Stimulated activated CD8-positive, alpha-beta memory T cell treated with anti-CD3 and anti-CD28 coated beads, Interleukin-7, amount 100 ng/mL, for 48 hours (primary cell): Measurements from ENCODE around the gene CHP1.
"Not testable (repeated sequence)": the region's sequence is repeated elsewhere in the genome, so short reads cannot be mapped to it uniquely, and the experiment has no call there.

Experiments used
- DNase-seq, 2 donors: peaks; one replicate each; pipeline ENCODE4 v3.0.0-alpha.2; 2020; ENCODE audit warnings: low read depth in 1 of 2; ENCODE audit errors: extremely low read depth in 1 of 2

Gene CHP1

DNA sequence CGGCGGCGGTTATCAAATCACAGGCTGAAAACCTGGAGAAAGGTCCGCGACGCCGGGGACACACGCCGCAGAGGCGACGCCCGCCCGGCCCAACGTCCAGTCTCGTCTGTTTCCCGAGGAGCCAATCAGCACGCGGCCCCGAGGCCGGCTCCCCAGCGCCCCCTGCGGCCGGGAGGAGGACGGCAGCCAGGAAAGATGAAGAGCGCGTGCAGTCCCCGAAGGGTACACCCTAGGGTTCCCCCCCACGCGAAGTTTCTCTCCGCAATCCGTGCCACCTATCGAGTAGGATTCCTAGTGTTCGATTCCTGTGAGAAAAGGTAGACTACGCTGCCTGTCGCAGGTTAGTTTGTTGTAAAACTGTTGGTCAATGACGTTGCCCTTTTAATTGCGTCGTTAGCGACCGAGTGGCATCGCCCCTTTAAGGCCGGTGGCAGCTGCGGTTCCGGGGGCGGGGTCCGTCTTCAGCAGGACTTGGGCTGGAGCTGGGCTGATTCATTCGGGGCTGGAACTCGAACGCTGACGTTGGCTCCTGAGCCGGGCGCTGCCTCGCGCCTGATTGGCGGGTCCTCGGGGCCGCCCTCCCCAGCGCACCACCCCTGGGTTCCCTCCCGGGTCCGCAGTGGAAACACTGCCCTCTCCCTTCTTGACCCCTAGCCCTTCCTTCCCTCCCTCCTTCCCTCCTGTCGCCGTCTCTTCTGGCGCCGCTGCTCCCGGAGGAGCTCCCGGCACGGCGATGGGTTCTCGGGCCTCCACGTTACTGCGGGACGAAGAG lies at the start of gene CHP1, which contains the start of gene EXD1:
CHP1 (plus strand) TSS at position 619 of the 772 bp plus-strand sequence; CDS start at position 734, 115 bp downstream.
EXD1 (minus strand) TSS at position 108 of the 772 bp plus-strand sequence. CDS start 4,182 bp downstream, outside the sequence.
- DNase-seq = peak; percentile 89 to 98

DNA sequence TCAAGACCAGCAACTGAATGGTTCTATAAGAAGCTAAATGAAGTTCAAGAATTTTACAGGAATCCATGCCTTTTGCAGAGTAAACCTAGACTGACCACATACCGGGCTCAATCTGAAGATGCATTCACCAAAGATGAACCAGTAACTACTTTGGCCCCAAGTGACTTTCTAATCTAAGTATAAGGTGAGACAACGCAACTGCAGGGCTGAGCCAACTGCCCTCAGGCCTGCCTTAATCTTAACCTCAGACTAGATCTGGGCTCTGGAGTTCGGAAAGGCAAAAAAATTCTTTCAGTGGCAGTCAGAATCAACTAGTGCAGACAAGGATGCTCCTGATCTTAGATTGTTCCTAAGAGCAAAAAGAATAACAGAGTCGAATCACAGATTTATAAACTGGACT lies 48.8 kb upstream of the CHP1 start:
- DNase-seq = no peak

DNA sequence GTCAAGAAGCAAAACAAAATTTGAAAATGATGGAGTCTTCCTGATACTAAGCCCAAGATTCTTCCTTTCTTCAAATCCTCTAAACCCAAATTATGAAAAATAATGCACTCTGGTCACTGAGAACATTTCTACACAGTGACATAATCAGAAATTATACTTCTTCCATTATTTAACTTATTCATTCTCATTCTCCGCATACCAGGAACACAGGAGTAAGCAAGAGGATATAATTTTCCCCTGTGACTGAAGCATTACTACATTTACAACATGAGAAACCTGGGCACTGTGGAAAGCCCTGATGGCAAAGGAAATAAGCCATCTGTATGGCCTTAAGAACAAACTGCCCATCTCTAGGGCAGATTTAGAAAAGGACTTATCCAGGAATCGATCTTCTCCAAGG lies 47.5 kb upstream of the CHP1 start:
- no peak for DNase-seq

DNA sequence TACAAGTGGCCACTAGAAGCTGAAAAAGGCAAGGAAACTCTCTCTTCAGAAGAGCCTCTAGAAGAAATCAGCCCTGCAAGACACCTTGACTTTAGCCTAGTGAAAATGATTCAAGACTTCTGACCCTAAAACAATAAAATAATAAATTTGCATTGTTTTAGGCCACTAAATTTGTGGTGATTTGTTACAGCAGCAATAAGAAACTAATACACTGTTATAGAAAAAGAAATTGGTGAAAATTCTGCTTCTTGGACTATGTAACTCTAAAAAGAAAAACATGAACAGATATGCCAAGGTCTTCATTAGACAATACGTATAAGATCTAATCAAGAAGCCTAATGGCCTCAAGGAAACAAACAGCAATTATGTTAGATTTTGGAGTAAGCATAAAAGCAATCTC lies 36.6 kb upstream of the CHP1 start:
- DNase-seq = no peak

DNA sequence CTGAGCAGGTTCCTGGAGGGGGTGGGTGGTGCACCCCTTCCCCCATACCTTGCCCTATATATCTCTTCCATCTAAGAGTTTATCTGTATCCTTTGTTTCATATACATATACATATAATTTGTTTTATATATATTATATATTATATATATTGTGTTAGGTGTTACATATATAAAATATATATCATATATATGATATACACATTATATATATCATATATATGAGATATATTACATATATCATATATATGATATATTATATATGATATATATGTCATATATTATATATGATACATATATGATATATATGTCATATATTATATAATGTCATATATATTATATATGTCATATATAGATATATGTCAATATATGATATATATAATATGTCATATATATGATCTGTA lies 31.6 kb upstream of the CHP1 start:
- no peak for DNase-seq

- no peak for DNase-seq
Measured at GRCh38 chr15:41203395-41203794, 27.7 kb upstream of the CHP1 start.

DNA sequence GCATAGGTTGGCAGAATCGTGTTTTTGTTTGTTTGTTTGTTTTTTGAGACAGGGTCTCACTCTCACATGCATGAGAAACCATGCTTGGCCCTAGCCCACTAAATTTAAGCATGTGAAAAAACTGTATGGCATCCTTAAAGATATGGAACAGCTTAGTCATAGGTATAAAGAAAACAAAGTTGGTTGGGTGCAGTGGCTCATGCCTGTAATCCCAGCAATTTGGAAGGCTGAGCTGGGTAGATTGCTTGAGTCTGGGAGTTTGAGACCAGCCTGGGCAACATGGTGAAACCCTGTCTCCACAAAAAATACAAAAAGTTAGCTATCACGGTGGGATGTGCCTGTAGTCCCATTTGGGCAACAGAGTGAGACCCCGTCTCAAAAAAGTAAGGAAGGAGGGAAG lies 25.8 kb upstream of the CHP1 start:
- no peak for DNase-seq

GRCh38 chr15:41207687-41208448 lies 23.2 kb upstream of the CHP1 start:
- DNase-seq = no peak

DNA sequence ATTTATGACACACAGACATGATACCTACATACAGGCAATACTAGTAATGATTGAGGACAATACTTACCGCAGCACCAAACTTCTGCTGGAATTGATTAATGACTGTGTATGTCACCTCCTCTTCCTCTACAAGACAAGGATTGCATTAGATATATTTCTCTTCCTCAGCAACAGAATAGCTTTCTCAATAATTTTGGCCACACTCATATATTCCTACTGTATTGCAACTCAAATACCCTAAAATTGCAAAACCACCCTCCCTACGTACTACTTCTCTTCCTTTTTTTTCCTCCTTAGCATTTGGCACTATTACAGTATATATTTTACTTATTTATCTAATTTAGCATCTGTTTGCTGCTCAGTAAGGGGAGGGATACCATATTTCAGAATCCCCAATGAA lies 15.4 kb upstream of the CHP1 start:
- no peak for DNase-seq

GRCh38 chr15:41218851-41219250 lies 12.2 kb upstream of the CHP1 start:
- no peak for DNase-seq

DNA sequence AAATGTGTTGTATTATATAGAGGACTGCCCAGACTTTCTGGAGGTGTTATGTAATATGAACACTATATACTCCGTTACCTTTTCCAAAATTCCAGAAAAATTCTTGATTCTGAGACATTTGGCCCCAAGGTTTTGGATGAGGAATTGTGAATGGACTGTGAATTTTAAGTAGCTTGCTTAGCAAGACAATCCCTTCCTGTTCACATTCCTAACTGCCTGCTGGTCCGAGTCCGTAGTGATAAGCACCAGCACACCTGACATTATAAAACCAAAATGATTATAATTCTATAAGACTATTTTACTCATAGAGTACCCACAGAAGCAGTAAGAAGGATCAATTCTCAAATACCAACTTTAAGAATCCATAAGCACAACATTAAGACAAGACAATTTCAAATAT lies 11.7 kb upstream of the CHP1 start:
- no peak for DNase-seq

DNA sequence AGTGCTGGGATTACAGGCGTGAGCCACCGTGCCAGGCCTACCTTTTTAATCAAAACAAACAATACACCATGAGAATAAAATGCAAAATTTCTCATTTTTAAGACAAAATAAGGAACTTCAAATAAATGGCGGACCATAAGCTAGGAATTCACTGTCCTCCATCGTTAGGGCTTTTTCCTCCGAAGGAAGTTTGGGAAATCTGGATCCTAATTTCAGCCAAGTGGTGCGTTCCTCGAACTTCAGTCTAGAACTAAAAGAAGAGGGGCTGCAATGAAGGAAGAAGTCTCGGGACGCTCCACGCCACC lies 771 bp upstream of the CHP1 start:
- no peak for DNase-seq

GRCh38 chr15:41231422-41232226 lies 556 bp downstream of the CHP1 start:
- no peak for DNase-seq

DNA sequence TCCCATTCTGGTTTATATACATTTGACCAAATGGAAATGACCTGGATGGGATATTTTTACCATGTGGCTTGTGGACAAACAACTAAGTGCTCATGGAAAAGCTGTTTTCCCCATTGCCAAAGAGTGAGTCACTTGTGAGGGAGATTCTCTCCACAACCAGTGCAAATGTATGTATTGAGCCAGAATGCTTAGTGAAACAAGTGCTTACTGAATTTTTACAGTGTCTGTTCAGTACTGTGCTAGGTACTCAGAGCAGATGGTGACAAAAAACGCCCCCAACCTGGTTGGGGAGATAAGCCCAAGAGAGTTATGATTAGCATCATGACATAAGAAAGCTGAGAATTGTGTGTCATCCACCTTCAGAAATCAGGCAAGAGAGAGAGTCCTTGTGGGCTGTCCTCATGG lies 2.3 kb downstream of the CHP1 start:
- DNase-seq = no peak

GRCh38 chr15:41235228-41235627 lies 4.2 kb downstream of the CHP1 start:
- not testable (repeated sequence) for DNase-seq

- no peak for DNase-seq
Measured at GRCh38 chr15:41235929-41236328, 4.9 kb downstream of the CHP1 start.

- DNase-seq = no peak
Measured at GRCh38 chr15:41238100-41238499, 7.0 kb downstream of the CHP1 start.

- no peak for DNase-seq
Measured at GRCh38 chr15:41241221-41241964, 10.3 kb downstream of the CHP1 start.

DNA sequence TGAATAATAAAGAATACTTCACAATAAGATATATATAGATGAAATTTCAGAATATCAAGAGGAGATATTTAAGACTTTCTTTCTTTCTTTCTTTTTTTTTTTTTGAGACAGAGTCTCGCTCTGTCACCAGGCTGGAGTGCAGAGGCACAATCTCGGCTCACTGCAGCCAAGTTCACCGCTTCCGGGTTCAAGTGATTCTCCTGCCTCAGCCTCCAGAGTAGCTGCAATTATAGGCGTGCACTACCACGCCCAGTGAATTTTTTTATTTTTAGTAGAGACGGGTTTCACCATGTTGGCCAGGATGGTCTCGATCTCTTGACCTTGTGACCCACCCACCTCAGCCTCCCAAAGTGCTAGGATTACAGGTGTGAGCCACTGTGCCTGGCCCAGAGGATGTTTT lies 19.7 kb downstream of the CHP1 start:
- not testable (repeated sequence) for DNase-seq

DNA sequence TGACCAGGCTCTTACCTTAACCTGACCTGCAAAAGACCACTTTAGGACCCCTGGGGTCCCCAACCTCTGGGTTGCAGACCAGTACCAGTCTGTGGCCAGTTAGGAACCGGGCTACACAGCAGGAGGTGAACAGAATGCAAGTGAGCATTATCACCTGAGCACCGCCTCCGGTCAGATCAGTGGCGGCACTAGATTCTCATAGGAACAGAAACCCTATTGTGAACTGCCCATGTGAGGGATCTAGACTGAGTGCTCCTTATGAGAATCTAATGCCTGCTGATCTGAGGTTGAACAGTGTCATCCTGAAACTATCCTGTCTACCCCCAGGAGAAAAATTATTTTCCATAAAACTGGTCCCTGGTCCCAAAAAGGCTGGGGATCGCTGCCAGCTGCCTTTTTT lies 20.3 kb downstream of the CHP1 start:
- DNase-seq = no peak

DNA sequence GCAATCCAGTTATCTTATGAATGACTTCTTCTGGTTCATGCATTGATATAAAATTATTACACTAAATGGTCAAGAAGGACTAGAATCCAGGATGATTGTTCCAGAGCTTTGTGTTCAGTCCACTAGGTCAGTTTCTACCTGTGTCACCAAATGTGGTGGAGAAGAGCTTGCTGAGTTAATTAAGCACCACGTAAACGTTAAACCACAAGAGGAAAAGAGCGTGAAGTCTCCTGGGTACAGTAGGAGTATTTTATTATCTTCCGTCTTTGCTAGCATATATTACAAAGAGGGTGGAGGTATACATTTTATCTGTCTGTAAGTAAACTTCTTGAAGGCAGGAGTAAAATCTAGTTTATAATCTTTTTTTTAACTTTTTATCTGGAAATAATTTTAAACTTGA lies 23.5 kb downstream of the CHP1 start:
- DNase-seq = no peak
